ENCODE data around the gene MED12.

Gene MED12

DNA sequence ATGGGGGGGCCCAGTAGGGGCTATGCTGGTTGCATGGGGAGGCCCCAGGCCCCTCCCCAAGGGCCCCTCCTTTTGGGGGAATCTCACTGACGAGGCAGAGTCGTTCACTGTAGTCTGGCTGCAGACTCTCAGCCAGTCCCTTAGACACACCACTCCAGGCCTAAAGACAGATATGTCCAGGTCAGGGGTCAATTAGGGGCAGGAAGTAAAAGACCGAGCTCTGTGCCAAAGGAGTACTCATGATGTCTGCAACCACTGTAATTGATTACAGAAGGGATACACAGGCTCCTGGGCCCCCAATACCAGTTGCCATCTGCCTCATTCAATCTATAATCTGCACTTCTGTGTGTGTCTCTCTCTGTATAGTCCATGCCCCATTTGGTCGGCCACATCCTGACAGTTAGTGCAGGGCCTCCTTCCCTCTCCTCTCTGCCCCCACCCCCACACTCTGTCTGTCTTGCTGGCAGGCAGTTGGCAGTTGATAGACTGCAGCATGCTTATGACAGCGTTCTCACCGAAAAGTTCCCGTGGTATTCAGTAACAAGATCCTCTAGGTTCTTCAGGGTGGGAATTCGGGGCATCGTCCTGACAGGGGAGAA is 10.5 kb upstream of the MED12 start:
- no peak for DNase-seq

DNA sequence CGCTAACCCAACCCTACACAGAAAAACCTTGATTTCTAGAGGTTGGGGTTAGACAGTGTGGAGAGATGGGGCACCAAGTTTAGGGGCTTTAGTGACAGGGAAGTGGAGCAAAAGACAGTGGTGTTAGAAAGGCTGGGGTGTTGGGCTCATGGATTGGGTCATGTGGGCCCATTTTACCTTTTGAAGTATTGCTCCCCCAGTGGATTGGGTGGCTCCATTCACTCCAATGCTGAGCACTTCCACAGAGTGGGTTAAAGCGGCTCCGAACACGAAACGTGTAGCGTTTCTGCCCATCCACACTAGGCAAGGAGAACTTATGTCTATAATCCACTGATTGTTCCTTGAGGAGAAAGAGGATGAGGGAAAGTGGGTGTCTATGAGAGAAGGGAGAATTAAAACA is 9.3 kb upstream of the MED12 start:
- no peak for DNase-seq

DNA sequence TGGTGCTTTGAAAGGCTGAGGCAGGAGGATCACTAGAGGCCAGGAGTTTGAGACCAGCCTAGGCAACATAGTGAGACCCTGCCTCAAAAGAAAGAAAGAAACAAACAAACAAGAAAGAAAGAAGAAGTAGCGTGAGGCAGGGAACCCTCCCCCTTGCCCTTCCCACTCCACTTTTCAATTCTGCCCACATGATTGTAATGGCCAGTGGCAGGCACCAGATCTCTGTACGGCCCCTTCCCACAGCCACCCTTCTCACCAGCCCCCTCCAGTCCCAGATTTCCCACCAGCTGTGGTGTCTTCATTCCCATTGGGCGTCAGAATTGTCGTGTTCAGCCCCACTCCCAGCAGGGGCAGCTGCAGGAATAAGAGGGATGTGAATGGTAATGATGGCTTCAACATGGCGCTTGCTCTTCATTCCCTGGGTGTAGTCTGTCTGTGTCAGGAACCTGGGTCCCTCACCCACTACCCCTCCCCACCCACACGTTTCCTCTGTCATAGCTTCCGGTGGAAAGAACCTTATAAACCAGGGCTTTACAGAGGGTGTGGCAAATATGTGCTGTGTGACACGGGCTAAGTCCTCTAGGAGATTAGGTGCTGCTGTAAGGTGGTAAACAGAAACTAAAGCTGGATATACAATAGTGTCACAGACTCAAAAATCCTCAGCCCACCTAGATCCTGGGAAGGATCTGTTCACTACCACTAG is 7.1 kb upstream of the MED12 start, which contains the start of gene IL2RG:
IL2RG (minus strand) TSS at position 437 of the 703 bp plus-strand sequence; CDS start at position 399, 38 bp downstream.
- peak; percentile 77 to 86 for DNase-seq

- peak; percentile 26 to 44 for DNase-seq
Measured at GRCh38 chrX:71111921-71112431, 6.4 kb upstream of the MED12 start.

DNA sequence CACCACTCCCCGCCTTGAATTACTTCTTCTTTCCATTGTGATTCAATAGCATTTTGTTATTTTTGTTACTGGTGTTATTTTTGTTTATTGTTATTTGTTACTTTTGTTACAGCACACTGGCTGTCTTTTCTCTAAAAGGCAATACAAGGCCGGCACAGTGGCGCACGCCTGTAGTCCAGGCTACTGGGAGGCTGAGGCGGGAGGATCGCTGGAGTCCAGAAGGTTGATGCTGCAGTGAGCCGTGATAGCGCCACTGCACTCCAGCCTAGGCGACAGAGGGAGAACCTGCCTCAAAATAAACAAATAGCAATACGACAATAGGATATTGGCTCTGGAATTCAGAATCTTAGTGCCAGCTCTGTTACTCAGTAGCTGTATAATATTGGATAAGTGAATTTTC is 1.0 kb upstream of the MED12 start:
- DNase-seq, result no peak

DNA sequence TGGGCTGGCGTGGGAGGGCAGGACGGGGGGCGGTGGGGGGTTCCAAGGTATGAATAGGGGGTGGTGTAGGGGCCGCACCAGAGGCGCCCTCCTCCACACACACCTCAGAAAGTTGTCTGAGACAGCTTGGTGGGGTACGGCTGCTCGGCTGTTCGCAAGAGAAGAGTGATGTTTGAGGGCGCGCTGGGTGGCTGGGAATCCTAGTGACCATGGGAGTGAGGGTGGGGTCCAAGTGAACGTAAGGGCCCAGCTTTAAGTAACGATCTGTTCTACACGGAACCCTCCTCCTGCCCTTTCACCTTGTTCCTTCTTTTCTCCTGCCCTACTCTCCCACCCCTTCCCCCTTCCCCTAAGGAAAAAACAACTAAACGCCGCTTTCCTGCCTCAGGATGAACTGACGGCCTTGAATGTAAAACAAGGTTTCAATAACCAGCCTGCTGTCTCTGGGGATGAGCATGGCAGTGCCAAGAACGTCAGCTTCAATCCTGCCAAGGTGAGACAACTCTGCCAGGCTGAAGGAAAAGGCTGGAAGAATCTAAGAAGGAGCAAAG is 664 bp downstream of the MED12 start:
- no peak for DNase-seq

- no peak for DNase-seq
Measured at GRCh38 chrX:71128166-71128833, 9.9 kb downstream of the MED12 start.

GRCh38 chrX:71128915-71129765 is 10.7 kb downstream of the MED12 start:
- peak; percentile 70 to 83 for DNase-seq

GRCh38 chrX:71131510-71131909 is 13.1 kb downstream of the MED12 start:
- DNase-seq, result no peak

DNA sequence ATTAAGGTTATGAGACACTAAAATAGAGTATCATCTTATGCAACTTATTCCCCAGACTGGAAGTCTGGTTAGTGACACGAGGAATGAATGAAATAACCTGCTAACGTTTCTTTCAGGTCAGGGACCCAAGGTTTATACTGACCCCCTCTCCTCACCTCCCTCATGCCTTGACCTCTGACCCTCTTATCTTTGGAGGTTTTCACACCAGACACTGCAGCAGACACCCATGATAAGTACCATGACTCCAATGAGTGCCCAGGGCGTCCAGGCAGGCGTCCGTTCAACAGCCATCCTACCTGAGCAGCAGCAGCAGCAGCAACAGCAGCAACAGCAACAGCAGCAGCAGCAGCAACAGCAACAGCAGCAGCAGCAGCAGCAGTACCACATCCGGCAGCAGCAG is 22.0 kb downstream of the MED12 start:
- DNase-seq, result no peak

DNA sequence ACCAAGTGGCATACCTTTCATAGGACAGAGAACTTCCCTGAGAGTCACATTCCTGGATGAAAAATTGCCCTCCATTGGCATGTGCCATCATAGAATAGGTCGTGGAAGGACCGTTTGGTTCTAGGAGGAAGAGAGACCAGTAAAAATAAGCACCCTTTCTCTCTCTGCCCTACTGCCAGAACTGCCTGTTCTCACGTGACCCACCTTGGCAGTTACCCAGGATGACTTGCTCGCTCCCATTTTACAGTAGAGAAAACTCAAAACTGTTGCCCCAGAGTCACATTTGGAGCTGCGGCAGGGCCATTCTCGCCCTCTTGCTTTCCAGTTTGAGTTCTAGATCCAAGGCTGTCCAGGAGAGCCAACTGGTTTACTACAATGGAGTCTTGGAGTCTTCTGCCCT is 25.1 kb downstream of the MED12 start:
- DNase-seq, result no peak

- DNase-seq, result no peak
Measured at GRCh38 chrX:71144651-71145050, 26.3 kb downstream of the MED12 start, which contains the start of gene NLGN3. NLGN3 (plus strand) TSS chrX:71144841; CDS start chrX:71147750, 2,909 bp downstream.

DNA sequence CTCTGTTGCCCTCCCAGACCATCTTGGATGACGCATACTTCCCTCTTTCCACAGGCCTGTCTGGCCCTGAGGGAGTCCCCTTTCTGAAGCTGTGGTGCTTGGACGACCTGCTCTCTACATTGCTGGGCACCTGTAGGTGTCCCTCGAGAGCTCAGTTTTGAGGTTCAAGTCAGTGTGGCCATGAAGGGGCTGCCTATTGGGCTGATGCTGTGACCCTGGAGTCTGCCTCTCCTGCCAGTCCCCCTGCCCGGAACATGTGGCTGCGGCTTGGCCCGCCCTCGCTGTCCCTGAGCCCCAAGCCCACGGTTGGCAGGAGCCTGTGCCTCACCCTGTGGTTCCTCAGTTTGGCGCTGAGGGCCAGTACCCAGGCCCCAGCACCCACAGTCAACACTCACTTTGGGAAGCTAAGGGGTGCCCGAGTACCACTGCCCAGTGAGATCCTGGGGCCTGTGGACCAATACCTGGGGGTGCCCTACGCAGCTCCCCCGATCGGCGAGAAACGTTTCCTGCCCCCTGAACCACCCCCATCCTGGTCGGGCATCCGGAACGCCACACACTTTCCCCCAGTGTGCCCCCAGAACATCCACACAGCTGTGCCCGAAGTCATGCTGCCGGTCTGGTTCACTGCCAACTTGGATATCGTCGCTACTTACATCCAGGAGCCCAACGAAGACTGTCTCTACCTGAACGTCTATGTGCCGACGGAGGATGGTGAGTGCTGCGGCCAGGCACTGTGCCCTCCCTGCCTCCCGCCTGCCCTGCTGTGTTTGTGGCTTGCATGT is 29.3 kb downstream of the MED12 start:
- DNase-seq, result no peak

GRCh38 chrX:71148278-71148663 is 29.9 kb downstream of the MED12 start:
- DNase-seq, result no peak

DNA sequence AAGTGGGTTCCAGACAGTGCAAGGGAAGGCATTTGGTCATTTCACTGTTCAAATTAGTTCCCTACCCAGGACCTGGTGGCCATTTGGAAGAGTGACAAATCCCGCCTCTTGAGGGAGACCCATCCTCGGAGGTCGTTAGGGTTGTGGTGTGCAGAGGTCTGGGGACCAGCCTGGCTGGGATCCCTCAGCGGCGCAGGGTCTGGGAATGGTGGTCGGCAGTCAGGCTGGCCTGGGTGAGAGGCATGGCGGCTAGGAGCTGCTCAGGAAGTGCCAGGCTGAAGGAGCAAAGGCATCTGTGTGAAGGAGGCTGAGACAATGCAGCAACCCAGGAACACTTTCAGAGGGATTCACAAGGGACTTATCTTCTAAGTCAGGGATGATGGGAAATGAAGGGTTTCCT is 33.0 kb downstream of the MED12 start:
- DNase-seq, result no peak

- DNase-seq, result no peak
Measured at GRCh38 chrX:71154196-71154595, 35.8 kb downstream of the MED12 start.

DNA sequence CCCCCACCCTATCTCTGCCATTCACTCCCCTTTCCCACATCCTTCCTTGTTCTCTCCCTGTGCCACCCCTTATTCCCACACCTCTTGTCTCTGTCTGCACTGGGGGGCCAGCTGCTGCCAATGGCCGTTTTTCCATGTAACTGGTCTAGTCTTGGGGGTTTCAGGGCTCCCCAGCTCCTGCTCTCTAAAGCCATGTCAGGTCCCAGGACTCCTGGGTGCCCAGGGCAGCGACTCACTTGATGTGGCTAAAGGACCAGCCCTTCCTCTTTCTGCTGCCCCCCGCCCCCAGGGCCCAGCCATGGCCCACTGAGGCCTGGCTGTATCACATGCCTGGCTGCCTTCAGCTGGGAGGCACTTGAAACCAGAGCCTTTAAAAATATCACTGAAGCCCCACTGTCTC is 36.2 kb downstream of the MED12 start:
- DNase-seq, result no peak

DNA sequence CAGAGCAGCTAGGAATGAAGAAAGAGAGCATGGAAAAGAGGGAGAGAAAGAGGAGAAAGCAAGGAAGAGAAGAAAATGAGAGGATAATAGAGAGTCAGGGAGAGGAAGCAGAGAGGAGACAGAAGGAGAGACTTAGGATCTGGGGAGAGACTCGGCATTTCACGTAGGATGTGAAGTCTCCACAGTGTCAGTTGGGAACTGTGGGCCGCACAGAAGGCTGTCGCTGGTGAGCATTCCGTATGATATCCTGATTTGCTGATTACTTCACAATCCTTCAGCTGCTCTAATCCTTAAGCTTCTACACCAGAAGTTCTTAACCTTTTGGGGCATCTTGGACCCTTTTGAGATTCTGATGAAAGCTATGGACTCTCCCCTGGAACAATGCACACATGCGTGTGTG is 40.2 kb downstream of the MED12 start:
- DNase-seq, result no peak

- no peak for DNase-seq
Measured at GRCh38 chrX:71159335-71159734, 40.9 kb downstream of the MED12 start.

DNA sequence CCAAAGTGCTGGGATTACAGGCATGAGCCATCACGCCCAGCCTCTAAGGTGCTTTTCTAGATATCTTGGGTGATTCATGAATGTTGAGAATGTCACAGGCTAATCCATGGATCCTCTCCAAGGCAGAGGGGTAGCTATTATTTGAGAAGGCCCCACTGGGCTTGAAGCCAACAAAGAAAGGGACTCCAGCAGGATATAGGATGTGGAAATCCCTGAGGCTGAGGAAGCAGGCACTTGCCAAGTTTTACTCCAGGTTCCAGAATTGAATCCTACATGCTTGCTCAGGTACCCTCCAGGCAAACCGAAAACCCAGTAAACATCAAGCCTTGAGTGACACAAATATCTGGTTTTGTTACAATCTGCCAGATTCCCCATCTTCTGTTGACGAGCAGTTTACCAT is 42.1 kb downstream of the MED12 start:
- no peak for DNase-seq

DNA sequence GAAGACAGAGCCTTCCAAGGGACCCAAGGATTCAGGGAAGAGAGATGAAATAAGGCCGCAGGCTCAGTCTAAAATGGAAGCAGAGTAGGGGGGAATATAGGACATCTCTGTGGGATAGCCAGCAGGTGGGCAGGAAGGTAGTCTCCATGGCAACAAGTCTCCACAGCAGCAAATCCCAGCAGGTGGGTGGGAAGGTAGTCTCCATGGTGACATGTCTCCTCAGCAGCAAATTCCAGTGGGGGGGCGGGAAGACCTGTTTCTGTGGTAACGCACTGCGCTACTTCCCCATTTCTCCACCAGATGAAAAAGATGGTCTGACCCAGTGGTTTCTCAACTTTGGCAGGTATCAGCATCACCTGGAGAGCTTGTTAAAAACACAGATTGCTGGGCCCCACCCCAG is 44.6 kb downstream of the MED12 start:
- DNase-seq, result no peak

- no peak for DNase-seq
Measured at GRCh38 chrX:71164071-71164470, 45.7 kb downstream of the MED12 start.

Measured in activated CD4-positive, alpha-beta T cell treated with anti-CD3 and anti-CD28 coated beads for 4 hours (primary cell).